NCI-H187 (cell line): ENCODE data around the gene DNAJB4.
"Not testable (repeated sequence)": the region's sequence is repeated elsewhere in the genome, so short reads cannot be mapped to it uniquely, and the experiment has no call there.

Experiments used
- DNase-seq, 2 experiments: peaks; one replicate each; lab custom pipeline; 2025; lab: John Stamatoyannopoulos, UW

DNAJB4 gene

DNA sequence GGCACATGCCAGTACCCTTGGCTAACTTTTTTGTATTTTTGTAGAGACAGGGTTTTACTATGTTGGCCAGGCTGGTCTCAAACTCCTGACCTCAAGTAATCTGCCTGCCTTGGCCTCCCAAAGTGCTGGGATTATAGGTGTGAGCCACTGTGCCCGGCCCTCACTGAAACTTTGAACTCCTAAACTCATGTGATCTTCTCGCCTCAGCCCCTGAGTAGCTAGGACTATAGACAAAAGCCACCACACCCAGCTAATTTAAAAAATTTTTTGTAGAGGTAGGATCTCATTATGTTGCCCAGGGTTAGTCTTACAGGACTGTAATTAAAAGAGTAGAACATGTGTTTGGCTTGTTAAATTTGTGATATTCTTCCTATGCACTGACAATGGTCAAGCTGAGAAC lies 60.1 kb downstream of the DNAJB4 start:
- DNase-seq: not testable (repeated sequence)
